OCI-LY1 (cell line): ENCODE results near the gene B3GNT2.

Experiments
- EZH2 ChIP-seq: fragments of 200-600 bp; sonication (generic), shearing (Covaris generic); IDR thresholded peaks from 2 replicates; pipeline ENCODE4 v1.8.0; 2017; ENCODE audit warnings: borderline replicate concordance, mixed run types, mild to moderate bottlenecking, antibody characterized with exemption, low read length, moderate library complexity, mixed read lengths
- TF ChIP-seq, protein P1 (sequence below): fragments of 200-600 bp; sonication (generic), shearing (Covaris generic); IDR thresholded peaks from 2 replicates; pipeline ENCODE4 v1.5.1; 2017; ENCODE audit warnings: mild to moderate bottlenecking, antibody characterized with exemption, low read length, moderate library complexity, mixed read lengths

- TF ChIP-seq, protein P1, sequence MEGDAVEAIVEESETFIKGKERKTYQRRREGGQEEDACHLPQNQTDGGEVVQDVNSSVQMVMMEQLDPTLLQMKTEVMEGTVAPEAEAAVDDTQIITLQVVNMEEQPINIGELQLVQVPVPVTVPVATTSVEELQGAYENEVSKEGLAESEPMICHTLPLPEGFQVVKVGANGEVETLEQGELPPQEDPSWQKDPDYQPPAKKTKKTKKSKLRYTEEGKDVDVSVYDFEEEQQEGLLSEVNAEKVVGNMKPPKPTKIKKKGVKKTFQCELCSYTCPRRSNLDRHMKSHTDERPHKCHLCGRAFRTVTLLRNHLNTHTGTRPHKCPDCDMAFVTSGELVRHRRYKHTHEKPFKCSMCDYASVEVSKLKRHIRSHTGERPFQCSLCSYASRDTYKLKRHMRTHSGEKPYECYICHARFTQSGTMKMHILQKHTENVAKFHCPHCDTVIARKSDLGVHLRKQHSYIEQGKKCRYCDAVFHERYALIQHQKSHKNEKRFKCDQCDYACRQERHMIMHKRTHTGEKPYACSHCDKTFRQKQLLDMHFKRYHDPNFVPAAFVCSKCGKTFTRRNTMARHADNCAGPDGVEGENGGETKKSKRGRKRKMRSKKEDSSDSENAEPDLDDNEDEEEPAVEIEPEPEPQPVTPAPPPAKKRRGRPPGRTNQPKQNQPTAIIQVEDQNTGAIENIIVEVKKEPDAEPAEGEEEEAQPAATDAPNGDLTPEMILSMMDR, result no peak
- no peak for TF ChIP-seq EZH2
Observed at GRCh38 chr2:62240546-62240945, 44.6 kb downstream of the B3GNT2 start.
